Suppressor macrophage (primary cell): ENCODE data around the gene SLC10A6.

Experiments used
- DNase-seq, 4 experiments: peaks; one replicate each; pipeline ENCODE4 v3.0.0-alpha.2; 2020 to 2022

The SLC10A6 gene

GRCh38 chr4:86775061-86775460 is 74.1 kb downstream of the SLC10A6 start:
- no peak for DNase-seq
